Activated CD4-positive, alpha-beta T cell treated with anti-CD3 and anti-CD28 coated beads, Interleukin-2, amount 50 U/mL, for 24 hours (primary cell): ENCODE data around the gene CCDC73.
A peak's percentile ranks its signal among the peaks of the same experiment; 100 is the strongest.
"Not testable (repeated sequence)": the region's sequence is repeated elsewhere in the genome, so short reads cannot be mapped to it uniquely, and the experiment has no call there.

ENCODE experiments used
- DNase-seq, 2 donors: peaks; one replicate each; pipeline ENCODE4 v3.0.0-alpha.2; 2020; ENCODE audit warnings: low read depth in 1 of 2, low spot score in 1 of 2

Gene CCDC73

DNA sequence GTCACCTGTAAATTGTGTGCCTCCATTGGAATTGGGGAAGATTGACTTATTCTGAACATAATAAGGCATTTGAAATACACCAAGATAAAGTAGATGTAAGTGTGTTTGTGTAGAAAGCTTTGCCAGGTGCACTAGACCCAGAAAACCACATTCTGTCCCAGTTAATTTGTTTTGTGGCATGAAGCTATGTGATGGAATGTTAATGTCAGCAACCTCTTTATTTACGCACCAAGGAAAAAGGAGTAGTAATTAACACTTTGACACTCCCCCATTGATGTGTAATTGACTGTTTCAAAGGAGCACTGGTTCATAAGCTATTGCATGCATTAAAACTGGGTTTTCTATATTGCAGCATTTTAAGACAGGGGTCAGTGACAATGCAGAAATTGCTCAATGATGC lies 196.5 kb downstream of the CCDC73 start:
- DNase-seq: no peak

DNA sequence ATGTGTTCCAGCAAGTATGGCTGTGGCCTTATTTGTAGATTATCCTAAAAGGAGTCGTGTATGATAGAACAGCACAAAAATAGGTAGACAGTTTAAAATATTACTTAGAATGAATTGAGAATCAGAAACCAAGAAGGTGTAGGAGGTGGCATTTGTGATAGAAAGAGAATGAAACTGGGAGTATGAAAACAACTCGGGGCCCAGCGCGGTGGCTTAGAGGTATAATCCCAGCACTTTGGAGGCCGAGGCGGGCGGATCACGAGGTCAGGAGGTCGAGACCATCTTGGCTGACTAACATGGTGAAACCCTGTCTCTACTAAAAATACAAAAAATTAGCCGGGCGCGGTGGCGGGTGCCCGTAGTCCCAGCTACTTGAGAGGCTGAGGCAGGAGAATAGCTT lies 198.3 kb downstream of the CCDC73 start:
- not testable (repeated sequence) for DNase-seq

DNA sequence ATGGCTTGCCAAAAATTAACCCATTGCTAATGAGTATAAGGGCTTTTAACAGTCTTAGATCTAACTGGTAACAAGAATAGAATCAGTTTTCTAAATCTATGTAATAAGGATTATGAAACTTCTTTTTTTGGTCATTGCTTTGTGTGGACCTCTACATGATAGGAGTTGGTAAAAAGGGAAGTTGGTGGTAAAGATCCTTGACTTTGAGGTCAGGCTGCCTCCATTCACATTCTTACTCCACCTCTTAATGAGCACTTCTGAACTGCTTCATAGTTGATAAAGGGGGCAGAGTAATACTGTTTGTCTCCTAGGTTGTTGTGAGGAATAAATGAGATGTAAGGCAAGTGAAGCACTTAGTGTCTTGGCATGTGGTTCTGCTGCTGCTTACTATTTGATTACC lies 200.2 kb downstream of the CCDC73 start:
- no peak for DNase-seq

DNA sequence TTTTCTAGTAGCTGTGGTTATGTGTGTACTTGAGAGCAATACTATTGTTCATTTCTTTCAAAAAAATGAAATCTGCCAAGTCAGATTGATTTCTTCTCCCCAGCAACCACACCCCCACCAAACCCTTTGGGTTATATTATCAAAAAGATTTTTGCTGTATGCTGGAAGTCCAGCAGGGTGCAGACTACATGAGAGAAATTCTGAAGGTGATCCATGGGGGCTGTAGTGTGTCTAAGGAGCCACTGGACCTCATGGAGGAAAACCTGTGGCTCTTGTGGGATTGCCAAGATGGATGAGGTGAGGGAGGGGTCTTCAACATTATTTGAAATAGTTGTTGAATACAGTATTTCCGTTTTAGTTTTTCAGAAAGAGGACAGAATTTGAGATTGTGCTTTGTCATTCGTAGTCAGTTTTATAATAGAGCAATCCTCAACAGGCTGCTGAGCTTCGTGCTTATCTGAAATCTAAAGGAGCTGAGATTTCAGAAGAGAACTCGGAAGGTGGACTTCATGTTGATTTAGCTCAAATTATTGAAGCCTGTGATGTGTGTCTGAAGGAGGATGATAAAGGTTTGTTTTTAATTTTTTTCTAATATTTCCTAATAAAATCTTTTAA lies 207.8 kb downstream of the CCDC73 start:
- DNase-seq: no peak

DNA sequence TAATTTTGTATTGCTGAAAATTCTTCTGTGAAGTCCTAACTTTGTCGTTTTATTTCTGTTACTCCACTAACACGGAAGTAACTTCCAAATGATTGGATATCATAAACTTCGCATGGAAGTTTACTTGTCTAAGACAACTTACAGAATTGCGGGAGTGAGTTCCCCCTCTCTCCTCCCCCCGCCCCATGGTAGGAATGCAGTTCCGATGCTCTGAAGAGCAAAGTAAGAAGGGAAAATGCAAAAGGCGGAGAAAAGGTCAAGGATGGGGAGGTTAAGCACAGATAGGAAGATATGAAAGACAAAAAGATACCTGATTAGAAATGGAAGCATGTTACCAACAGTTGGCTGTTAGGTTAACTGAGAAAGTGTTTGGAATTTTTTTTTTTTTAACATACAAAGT lies 209.5 kb downstream of the CCDC73 start:
- DNase-seq: no peak

DNA sequence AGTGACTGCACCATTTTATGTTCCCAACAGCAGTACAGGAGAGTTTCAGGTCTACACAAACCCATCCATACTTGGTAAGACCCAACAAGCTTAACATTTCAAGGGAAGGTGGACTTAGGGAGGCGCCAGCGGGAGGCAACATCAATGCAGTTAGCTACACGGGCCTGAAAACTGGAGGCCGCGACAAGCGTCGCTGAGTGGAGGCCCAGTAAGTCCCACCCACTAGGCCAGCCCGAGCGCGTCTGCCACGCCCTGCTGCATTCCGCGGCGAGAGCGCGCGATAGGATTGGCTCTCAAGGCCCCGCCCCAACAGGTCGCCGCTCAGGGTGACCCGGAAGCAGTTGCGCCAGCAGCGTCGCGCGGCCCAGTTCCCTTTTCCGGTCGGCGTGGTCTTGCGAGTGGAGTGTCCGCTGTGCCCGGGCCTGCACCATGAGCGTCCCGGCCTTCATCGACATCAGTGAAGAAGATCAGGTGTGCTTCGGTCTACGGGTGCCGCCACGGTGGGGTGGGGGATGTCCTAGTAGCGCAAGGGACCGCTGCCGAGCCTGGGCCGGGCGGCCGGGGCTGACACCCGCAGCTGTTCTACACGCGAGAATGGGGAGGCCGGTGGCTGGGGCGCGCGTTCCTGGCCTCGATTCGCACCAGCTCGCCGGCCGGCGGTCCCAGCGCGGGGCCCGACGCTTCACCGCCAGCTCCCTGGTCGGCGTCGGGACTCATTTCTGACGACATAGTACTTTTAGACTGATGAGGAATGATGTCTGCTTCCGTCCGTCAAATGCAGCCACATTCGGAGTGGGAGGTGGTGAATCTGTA lies 210.8 kb downstream of the CCDC73 start, which contains the start of gene EIF3M:
EIF3M (plus strand) TSS at position 373 of the 813 bp plus-strand sequence; CDS start at position 430, 57 bp downstream.
- DNase-seq: peak; percentile 84 to 94

DNA sequence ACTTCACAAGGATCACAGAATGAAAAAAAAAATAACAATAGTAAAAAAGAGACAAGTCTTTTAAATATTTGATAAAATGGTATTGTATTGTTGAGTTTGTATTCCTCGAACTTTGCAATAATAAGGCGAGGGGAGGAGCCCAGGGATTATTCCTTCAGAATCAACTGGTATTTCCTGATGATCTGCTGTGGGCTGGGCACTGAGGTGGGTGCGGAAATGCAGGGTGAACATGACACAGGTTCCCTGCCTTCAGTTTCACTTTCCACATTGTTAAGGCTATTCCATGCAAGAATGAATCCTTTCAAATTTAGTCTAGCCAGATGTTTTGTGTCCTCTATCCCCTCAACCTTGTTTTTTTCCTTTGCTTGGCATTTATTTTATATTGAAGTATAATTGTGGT lies 212.9 kb downstream of the CCDC73 start:
- DNase-seq: no peak

DNA sequence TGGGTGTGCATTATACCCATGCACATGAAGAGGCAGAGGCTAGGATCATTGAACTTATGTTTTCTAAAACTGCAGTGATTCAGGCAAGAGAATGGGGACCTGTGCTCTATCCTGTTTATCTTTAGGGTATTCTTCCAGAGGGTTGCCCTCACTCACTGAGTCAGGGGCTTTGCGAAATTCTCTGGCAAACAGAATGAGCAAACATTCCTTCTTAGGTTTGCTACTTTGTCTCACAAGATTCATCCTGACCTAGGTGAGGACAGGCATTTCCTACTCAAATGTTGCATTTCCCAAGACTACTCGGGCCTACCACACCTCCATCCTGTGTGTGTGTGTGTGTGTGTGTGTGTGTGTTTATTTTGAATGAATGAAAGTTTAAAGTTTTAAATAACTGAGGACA lies 213.5 kb downstream of the CCDC73 start:
- DNase-seq: no peak

DNA sequence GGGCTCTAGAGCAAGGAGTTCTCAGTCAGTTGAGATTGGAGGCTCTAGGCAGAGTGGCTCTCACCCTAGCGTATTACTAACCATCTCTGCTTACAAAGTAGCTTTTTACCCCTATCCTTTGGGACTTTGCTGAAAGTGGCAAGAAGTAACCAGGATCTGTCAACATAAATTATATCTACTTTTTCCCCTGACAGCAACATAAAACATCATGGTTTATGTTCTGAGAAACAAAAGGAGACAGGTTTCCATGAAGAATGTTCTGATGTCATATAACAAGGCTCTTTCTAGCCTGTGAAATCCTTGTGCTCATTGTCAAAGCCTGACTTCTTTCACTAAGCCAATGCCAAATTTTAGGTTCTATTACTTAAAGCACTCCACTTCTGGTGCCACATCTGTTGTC lies 218.0 kb downstream of the CCDC73 start:
- DNase-seq: no peak

DNA sequence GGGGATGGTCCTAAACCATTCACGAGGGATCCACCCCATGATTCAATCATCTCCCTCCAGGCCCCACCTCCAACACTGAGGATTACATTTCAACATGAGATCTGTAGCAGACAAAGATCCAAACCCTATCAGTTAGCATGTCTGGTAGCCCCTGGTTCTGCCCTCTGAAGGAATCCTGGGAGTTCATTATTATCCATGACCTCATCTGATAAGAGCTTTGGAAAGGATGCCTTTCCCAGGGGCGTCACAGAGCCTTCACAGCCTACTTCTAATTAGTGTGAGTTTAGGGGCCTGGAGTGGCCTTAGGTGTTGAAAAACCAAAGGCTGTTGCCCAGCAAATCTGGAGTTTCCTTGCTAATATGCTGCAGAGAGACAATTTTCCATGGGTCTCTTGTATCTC lies 219.4 kb downstream of the CCDC73 start:
- no peak for DNase-seq

DNA sequence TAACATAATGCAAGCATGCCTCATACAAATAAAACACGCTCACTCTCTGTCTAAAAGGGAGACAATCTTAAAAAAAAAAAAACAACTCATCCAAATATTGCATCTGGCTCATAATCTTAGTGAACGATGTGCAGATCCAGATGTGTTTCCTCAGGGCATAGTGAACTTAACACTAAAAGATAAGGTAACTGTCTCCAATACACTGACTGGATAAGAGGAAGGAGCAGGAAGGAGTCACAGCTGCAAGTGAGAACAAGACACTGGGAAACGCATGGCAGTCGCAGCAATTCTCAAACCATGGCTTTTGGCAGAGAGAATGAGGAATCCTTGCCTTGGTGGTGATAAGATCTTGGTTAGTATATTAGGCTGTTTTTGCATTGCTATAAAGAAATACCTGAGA lies 220.0 kb downstream of the CCDC73 start:
- no peak for DNase-seq

DNA sequence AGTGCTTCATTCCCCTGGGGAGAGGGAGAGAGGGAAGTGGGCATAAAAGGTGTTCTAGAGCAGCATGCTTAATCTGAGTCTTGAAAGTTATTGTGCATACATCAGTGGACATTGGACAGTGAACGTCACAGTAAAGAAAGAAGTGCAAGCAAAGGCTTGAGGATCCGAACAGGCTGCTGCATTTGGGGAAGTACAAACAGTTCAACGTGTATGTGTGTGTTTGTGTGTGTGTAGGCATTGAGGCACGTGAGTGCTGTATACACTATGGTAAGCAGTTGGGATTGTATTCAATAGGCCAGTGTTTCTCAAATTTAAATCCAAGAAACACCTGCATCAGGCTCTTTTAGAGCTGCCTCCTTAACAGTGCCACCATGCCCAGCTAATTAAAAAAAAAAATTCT lies 221.2 kb downstream of the CCDC73 start:
- DNase-seq: no peak

DNA sequence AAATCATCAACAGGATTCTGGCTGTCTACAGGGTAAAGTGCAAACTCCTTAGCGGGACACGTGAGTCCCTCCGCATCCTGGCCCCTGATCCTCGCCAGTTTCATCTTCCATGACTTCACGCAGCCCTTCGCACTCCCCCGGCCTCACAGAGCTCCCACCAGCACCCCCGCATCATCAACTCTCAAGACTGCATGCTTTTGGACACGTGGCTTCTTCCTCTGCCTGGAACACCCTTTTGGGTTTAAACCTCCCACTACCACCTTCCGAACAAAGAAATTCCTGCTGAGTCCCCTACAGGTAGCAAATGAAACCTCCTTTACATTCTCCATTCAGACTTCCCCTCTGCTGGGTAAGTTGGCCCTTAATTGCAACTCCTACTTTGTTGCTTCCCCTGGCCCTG lies 223.4 kb downstream of the CCDC73 start:
- no peak for DNase-seq

DNA sequence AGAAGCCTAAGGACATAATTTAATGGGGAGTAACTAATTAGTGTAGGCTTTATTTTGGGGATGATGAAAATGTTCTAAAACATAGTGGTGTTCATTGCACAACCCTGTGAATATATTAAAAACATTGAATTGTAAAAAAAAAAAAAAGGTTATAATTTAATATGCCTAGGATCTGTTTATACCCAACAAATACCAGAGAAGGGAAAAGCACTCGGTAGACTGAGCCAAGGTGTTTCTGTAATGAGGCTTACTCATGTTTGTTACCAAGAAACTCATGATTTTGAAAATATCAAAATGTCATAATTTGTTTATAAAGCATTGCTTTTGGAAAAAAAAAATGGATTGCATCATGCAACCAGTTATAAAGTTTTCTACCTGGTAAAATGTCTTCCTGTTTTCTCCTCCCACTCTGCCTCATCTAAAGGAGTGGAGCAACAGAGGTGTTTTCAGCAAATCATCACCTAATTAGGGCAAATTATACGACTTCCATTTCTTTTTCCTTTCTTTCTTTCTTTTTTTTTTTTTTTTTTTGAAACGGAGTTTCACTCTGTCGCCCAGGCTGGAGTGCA lies 225.1 kb downstream of the CCDC73 start:
- no peak for DNase-seq

DNA sequence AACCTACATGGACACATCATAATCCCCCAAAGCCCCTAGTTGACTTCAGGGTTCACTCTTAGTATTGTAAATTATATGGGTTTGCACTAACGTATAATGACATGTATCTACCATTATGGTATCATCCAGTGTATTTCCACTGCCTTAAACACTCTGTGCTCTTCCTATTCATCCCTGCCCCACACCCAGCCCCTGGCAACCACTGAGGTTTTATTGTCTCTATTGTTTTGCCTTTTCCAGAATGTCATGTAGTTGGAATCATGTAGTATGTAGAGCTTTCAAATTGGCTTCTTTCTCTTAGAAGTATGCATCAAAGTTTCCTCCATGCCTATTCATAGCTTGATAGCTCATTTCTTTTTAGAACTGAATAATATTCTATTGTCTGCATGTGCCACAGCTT lies 227.3 kb downstream of the CCDC73 start:
- no peak for DNase-seq

DNA sequence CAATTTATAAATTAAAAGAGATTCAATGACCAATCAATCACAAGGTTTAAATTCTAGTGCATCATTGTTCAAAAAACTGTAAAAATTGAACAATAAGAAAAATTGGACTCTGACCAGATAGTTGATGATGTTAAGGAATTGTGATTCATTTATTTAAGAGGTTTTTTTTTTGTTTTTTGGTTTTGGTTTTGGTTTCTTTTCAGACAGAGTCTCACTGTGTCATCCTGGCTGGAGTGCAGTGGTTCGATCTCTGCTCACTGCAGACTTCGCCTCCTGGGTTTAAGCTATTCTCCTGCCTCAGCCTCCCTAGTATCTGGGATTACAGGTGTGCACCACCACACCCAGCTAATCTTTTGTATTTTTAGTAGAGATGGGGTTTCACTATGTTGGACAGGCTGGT lies 227.9 kb downstream of the CCDC73 start:
- no peak for DNase-seq

DNA sequence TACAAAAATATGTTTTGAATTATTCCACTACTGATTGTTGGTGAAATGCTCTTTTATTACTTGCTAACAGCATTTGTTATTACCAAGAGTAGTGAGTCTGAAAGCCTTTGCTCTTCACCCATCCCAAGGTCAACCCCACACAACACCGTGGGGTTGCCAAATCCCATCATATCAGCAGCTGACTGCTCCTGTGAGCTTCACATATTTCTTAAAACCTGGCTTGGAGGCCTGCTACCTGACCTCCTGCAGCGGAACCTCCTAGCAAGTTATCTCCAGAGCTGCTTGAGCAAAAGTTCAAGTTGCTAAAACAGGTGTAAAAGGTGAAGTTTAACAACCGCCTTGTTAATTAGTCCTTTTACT lies 230.9 kb downstream of the CCDC73 start:
- DNase-seq: no peak

DNA sequence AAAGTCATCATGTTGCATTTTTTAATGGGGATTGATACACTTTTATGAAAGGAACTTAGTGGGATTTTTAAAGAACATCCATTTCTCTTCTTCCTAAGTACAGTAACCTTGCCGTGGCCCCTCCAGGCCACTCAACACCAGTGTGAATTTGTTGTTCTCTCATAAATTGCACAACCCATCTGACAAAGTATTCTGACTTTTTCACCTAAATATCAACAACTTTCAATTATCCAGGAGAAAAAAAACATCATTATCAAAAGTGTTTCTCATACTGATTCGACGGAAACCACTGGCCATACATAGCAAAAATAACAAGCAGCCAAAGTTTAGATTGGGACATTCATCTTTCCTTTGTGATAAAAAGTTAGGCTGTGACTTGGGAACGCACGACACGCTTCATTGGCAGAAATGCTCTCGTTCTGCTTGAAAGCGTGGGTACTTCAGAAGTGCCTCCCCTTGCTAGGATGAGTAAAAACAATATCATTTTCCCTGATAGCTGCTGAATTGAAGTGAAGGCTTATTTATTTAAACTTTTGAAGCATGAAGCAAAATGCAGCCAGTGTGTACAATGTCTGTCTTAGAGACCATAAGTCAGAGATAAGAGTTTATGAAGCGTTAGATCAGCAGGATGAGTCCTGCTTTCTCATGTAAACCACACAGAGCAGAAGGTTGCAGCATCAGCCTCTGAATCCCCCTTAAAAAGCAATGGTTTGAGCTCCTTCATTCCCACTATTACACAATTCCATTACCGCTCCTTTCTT lies 231.4 kb downstream of the CCDC73 start:
- no peak for DNase-seq

DNA sequence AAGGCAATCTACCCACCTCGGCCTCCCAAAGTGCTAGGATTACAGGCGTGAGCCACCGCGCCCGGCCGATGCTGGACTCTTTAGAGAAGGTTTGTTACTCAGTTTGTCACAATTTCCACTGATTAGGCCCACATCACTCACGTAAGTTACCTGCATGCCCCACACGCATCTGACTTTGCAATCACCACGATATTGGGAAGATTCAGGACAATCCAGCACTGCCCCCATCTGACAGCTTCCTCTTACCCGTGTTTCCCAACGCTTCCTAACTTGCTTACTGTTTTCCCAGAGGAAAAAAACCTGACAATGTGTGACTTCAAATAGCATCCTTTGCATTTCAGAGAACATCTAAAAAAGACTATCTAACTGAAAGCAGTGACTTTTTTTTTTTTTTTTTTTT lies 232.6 kb downstream of the CCDC73 start:
- no peak for DNase-seq

DNA sequence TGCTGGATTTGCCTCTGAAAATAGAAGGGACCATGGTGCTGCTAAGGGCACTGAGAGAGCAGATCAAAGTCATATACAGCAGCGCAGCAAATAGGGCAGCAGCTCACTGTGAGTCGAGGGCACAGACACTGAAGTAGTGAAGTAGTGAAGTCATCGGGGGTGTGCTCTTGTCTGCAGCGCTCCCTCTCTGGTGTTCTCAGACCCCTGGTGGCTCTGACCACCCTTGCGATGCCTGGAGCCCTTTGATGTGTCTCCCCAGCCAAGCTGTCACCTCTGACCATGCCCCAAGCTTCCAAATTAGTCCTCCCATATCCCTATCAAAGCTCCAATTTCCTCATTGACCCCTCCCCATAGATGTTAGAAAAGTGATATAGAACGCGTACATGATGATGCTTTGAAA lies 238.6 kb downstream of the CCDC73 start:
- DNase-seq: no peak

DNA sequence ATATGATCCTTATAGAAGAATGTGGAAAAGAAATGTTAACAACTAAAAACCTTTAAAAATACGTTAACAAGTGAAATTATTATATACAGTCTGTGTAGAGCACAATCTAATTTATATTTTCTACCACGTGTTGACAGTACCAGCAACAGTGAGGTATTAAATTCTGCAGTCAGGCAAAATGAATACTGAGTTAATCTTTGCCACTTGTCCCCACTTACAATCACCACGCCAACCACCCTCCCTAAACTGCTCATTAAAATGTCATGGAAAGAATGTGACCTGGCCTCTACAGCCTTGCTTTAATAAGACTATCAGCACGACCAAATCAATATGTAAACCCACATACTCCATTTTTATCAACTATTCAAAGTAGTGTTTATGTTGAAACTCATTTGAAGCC lies 239.4 kb downstream of the CCDC73 start:
- no peak for DNase-seq
